Measurements from ENCODE around the gene ZFP92. TPM values are rescaled to one million over a fixed set of nuclear protein-coding genes. Genes with fewer than 3 reads are reported as not detected.

The ZFP92 gene
- total RNA-seq, 6 donors from 2014 or later = 2.7 to 5.1 (median 3.7) TPM

- Histone ChIP-seq H3K4me3 (no peak overlapping the region), H3K36me3 (peaks cover 0 to 37% (median 15%) of the 10 kb centered on the region in 4 donors), H3K9me3 (no peaks in the 10 kb centered on the region), H3K27ac (no peak overlapping the region), H3K4me1 (no peaks in the 10 kb centered on the region), H3K27me3 (peaks cover 0 to 6% (median 0%) of the 10 kb centered on the region in 4 donors)
- 86% methylated on average over 16 of the region's 16 CpGs; no CpG with 5 or more reads in 1 of the 2 donors for WGBS, 2 donors
- no peak for TF ChIP-seq EP300 (IDR thresholded peaks at IDR 0.05)
- TF ChIP-seq POLR2A (IDR thresholded peaks at IDR 0.05) = no peak
- TF ChIP-seq CTCF (IDR thresholded peaks at IDR 0.05) = no peak
- TF ChIP-seq POLR2AphosphoS5 (IDR thresholded peaks at IDR 0.05) = no peak
- DNase-seq (no peak), ATAC-seq (ENCODE audit: low FRiP score in 2 of 2) (no peak)
These were observed 44.3 kb downstream of the ZFP92 start for GRCh38 chrX:153455571-153455970.

- WGBS, 2 donors = 87% methylated on average over 12 of the region's 12 CpGs; no CpG with 5 or more reads in 1 of the 2 donors
- no peak overlapping the region for H3K4me3 ChIP-seq
- peaks cover 0 to 6% (median 0%) of the 10 kb centered on the region in 4 donors for H3K27me3 ChIP-seq
- no peak overlapping the region for H3K27ac ChIP-seq
- ATAC-seq (ENCODE audit: low FRiP score in 2 of 2) (no peak), DNase-seq (no peak)
- peaks cover 0 to 31% (median 13%) of the 10 kb centered on the region in 4 donors for H3K36me3 ChIP-seq
- H3K4me1 ChIP-seq = no peaks in the 10 kb centered on the region
- TF ChIP-seq POLR2A (IDR thresholded peaks at IDR 0.05) (no peak), EP300 (IDR thresholded peaks at IDR 0.05) (no peak), CTCF (IDR thresholded peaks at IDR 0.05) (no peak), POLR2AphosphoS5 (IDR thresholded peaks at IDR 0.05) (no peak)
- no peaks in the 10 kb centered on the region for H3K9me3 ChIP-seq
These were observed 44.9 kb downstream of the ZFP92 start for GRCh38 chrX:153456161-153456560.

GRCh38 chrX:153456704-153457103, 45.4 kb downstream of the ZFP92 start:
- ATAC-seq (ENCODE audit: low FRiP score in 2 of 2) (peak in 1 of 2 donors; percentile 32), DNase-seq (no peak)
- no peak overlapping the region for H3K27ac ChIP-seq
- 89% methylated on average over 9 of the region's 9 CpGs; no CpG with 5 or more reads in 1 of the 2 donors for WGBS, 2 donors
- peaks cover 0 to 31% (median 11%) of the 10 kb centered on the region in 4 donors for H3K36me3 ChIP-seq
- peaks cover 0 to 6% (median 0%) of the 10 kb centered on the region in 4 donors for H3K27me3 ChIP-seq
- no peak overlapping the region for H3K4me3 ChIP-seq
- no peaks in the 10 kb centered on the region for H3K9me3 ChIP-seq
- TF ChIP-seq POLR2AphosphoS5 (IDR thresholded peaks at IDR 0.05) (no peak), CTCF (IDR thresholded peaks at IDR 0.05) (no peak), POLR2A (IDR thresholded peaks at IDR 0.05) (no peak)
- no peaks in the 10 kb centered on the region for H3K4me1 ChIP-seq

- H3K4me1 ChIP-seq = no peaks in the 10 kb centered on the region
- no peak for TF ChIP-seq POLR2A (IDR thresholded peaks at IDR 0.05)
- TF ChIP-seq CTCF (IDR thresholded peaks at IDR 0.05) = no peak
- TF ChIP-seq POLR2AphosphoS5 (IDR thresholded peaks at IDR 0.05) = no peak
- TF ChIP-seq EP300 (IDR thresholded peaks at IDR 0.05) = no peak
- no peaks in the 10 kb centered on the region for H3K9me3 ChIP-seq
- peaks cover 0 to 6% (median 0%) of the 10 kb centered on the region in 4 donors for H3K27me3 ChIP-seq
- peaks cover 0 to 36% (median 12%) of the 10 kb centered on the region in 4 donors for H3K36me3 ChIP-seq
- H3K27ac ChIP-seq = no peak overlapping the region
- H3K4me3 ChIP-seq = no peak overlapping the region
- DNase-seq (no peak), ATAC-seq (ENCODE audit: low FRiP score in 2 of 2) (peak in 1 of 2 donors; percentile 9)
- 86% methylated on average over 16 of the region's 18 CpGs; no CpG with 5 or more reads in 1 of the 2 donors for WGBS, 2 donors
These were observed 46.0 kb downstream of the ZFP92 start for GRCh38 chrX:153457136-153457825.

Data from upper lobe of left lung (tissue), 6 donors.